K562 (cell line): ENCODE data around the gene HAPLN2. TPM values are rescaled to one million over a fixed set of nuclear protein-coding genes. Genes with fewer than 3 reads are reported as not detected.

ENCODE experiments used
- BRF1 ChIP-seq: IDR thresholded peaks from 3 replicates; pipeline ENCODE4 v1.6.1; 2011; ENCODE audit warnings: borderline replicate concordance, mild to moderate bottlenecking; ENCODE audit not compliant: insufficient read length; ENCODE audit errors: extremely low read depth
- CBX8 ChIP-seq: fragments of 200-600 bp; sonication (generic); IDR thresholded peaks from 2 replicates; pipeline ENCODE4 v1.6.1; 2012; ENCODE audit warnings: borderline replicate concordance, mixed run types, low read depth, mild to moderate bottlenecking, moderate library complexity, mixed read lengths, low read length, control low read depth, inconsistent platforms; ENCODE audit not compliant: poor library complexity, severe bottlenecking; ENCODE audit errors: extremely low read depth
- HDAC1 ChIP-seq, 2 experiments: fragments of 450-650 bp; IDR thresholded peaks; 2 replicates each; pipeline ENCODE4 v1.6.1; 2016 to 2017; ENCODE audit warnings: inconsistent platforms in 1 of 2, mild to moderate bottlenecking in 1 of 2, moderate library complexity in 1 of 2
- KLF10 ChIP-seq: fragments of 250-450 bp; sonication (Bioruptor Pico); IDR thresholded peaks from 2 replicates; pipeline ENCODE4 v1.6.1; 2021; ENCODE audit warnings: matching md5 sums
- LCOR ChIP-seq: sonication (generic); formaldehyde crosslinking; IDR thresholded peaks from 2 replicates; pipeline ENCODE4 v1.8.0; 2022; ENCODE audit warnings: mild to moderate bottlenecking, missing genetic modification reagents
- MYNN ChIP-seq, 2 experiments: sonication (generic); formaldehyde crosslinking in 1 of 2; IDR thresholded peaks; 2 replicates each; pipeline versions ENCODE4 v1.5.0 to v1.6.1; 2016 to 2020; ENCODE audit warnings: antibody characterized with exemption in 1 of 2, missing genetic modification reagents in 1 of 2
- NR2C1 ChIP-seq, 2 experiments: fragments of 450-650 bp; IDR thresholded peaks; 2 replicates each; pipeline ENCODE4 v1.6.1; 2017; ENCODE audit warnings: mild to moderate bottlenecking in 2 of 2, antibody characterized with exemption in 1 of 2, inconsistent platforms in 1 of 2, missing compliant biosample characterization in 1 of 2, missing genetic modification characterization in 1 of 2
- PHF21A ChIP-seq: fragments of 450-650 bp; IDR thresholded peaks from 2 replicates; pipeline ENCODE4 v1.6.1; 2017; ENCODE audit warnings: low read depth, borderline replicate concordance
- RAD21 ChIP-seq, 2 experiments: fragments of 250-450 bp in 1 of 2; fragments of 450-650 bp in 1 of 2; sonication (Bioruptor Pico) in 1 of 2; formaldehyde crosslinking in 1 of 2; IDR thresholded peaks in 1 of 2; conservative IDR thresholded peaks in 1 of 2; 2 replicates each; pipeline versions ENCODE4 v1.4.0 to v1.8.0; 2020 to 2022; ENCODE audit warnings: mild to moderate bottlenecking in 2 of 2, moderate library complexity in 1 of 2
- SP1 ChIP-seq: sonication (generic); formaldehyde crosslinking; IDR thresholded peaks from 2 replicates; pipeline ENCODE4 v1.8.1; 2022; ENCODE audit warnings: mild to moderate bottlenecking, missing genetic modification reagents
- ZNF3 ChIP-seq: fragments of 250-450 bp; sonication (Bioruptor Pico); IDR thresholded peaks from 2 replicates; pipeline ENCODE4 v1.5.0; 2021; ENCODE audit warnings: mild to moderate bottlenecking, moderate library complexity
- polyA plus RNA-seq, 8 experiments: library from polyadenylated mRNA; depleted of rRNA in 4 of 8; stranded (reverse) in 5 of 8; unstranded in 3 of 8; fragments of >200 nt; fragmentation: Nextera tagmentation in 2 of 8; fragmentation: Illumina TruSeq in 1 of 8; extraction: Ambion mirVana in 2 of 8; extraction: Trizol in 1 of 8; gene quantifications; 2 replicates each; pipeline versions ENCODE4 v1.2.1 to v1.2.3, GENCODE V29; 2011 to 2014; ENCODE audit warnings: inconsistent platforms in 1 of 8, missing spikeins in 1 of 8
- total RNA-seq, 7 experiments: library from RNA; depleted of rRNA in 6 of 7; stranded (reverse); fragments of >200 nt in 6 of 7; fragmentation: Illumina TruSeq in 2 of 7; extraction: Trizol in 2 of 7; gene quantifications; 2 replicates each; pipeline versions ENCODE4 v1.2.1 to v1.2.3, GENCODE V29; 2011 to 2021; ENCODE audit warnings: low replicate concordance in 1 of 7
- TF ChIP-seq, protein P1 (sequence below): IDR thresholded peaks from 2 replicates; pipeline ENCODE4 v1.6.1; 2011; ENCODE audit warnings: borderline replicate concordance, low read depth, mild to moderate bottlenecking, moderate library complexity, low read length; ENCODE audit not compliant: insufficient read depth, poor library complexity, severe bottlenecking
- TF ChIP-seq, protein P2 (sequence below): fragments of 450-650 bp; formaldehyde crosslinking; IDR thresholded peaks from 2 replicates; pipeline ENCODE4 v1.4.0; 2020; ENCODE audit warnings: mild to moderate bottlenecking, moderate library complexity
- TF ChIP-seq, protein P3 (sequence below): fragments of 450-650 bp; conservative IDR thresholded peaks from 2 replicates; pipeline ENCODE4 v1.6.1; 2016; ENCODE audit warnings: missing genetic modification characterization, low read depth, mild to moderate bottlenecking, control low read depth, missing compliant biosample characterization
- TF ChIP-seq, protein P4 (sequence below): fragments of 450-650 bp; conservative IDR thresholded peaks from 2 replicates; pipeline ENCODE4 v1.6.1; 2016; ENCODE audit warnings: missing genetic modification characterization, low read depth, mild to moderate bottlenecking, missing compliant biosample characterization, moderate library complexity
- TF ChIP-seq, protein P5 (sequence below): sonication (generic); formaldehyde crosslinking; IDR thresholded peaks from 2 replicates; pipeline ENCODE4 v1.4.0; 2020; ENCODE audit warnings: mild to moderate bottlenecking, missing genetic modification reagents

The HAPLN2 gene
- total and polyA plus RNA-seq, 9 of the 15 experiments (the other 6 are each of a cell fraction or from before 2014, with no cell fraction given): 0.14 to 5.2 (median 3.8) TPM; not detected in 4

DNA sequence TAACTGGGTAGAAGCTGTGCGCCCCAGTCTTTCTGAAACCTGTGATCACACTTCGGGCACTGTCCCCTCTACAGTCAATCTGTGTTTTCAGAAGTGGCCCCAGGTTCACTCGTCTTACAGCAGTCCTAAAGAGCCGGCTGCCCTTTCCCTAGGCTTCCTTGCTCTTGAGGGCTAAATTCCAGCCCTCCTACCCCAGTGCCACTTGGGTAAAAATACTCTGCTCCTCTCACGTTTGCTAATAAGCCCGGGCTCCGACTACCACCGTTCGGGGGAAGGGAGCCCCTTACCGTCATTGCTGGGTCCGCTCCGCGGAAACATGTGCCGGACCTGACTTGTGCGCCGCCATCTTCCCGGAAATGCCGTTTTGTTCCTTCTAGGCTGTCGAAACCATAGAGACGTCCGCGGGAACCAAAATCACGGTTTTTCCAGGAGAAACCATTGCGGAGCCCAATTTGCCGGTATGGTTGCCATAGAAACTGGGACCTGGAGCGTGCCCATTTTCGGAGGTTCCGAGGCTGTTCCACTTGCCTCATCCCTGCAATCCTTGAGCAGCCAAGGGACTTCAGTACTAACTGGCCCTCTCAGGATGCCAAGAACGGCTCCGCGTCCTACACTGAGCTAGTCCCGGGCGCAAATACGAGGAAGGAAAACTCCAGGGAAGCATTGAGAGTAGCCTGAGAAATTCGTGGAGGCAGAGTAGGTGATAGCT is 17.9 kb upstream of the HAPLN2 start, which contains the start of gene GPATCH4 (continued):
- TF ChIP-seq, protein P1, sequence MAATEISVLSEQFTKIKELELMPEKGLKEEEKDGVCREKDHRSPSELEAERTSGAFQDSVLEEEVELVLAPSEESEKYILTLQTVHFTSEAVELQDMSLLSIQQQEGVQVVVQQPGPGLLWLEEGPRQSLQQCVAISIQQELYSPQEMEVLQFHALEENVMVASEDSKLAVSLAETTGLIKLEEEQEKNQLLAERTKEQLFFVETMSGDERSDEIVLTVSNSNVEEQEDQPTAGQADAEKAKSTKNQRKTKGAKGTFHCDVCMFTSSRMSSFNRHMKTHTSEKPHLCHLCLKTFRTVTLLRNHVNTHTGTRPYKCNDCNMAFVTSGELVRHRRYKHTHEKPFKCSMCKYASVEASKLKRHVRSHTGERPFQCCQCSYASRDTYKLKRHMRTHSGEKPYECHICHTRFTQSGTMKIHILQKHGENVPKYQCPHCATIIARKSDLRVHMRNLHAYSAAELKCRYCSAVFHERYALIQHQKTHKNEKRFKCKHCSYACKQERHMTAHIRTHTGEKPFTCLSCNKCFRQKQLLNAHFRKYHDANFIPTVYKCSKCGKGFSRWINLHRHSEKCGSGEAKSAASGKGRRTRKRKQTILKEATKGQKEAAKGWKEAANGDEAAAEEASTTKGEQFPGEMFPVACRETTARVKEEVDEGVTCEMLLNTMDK: no peak
- no peak for TF ChIP-seq CBX8
- peak; percentile 44; the same call in 1 of the 2 replicates for TF ChIP-seq NR2C1 (IDR thresholded peaks at IDR 0.05)
- TF ChIP-seq NR2C1 (tag; IDR thresholded peaks at IDR 0.05): no peak; the same call in 1 of the 2 replicates
- TF ChIP-seq, protein P2, sequence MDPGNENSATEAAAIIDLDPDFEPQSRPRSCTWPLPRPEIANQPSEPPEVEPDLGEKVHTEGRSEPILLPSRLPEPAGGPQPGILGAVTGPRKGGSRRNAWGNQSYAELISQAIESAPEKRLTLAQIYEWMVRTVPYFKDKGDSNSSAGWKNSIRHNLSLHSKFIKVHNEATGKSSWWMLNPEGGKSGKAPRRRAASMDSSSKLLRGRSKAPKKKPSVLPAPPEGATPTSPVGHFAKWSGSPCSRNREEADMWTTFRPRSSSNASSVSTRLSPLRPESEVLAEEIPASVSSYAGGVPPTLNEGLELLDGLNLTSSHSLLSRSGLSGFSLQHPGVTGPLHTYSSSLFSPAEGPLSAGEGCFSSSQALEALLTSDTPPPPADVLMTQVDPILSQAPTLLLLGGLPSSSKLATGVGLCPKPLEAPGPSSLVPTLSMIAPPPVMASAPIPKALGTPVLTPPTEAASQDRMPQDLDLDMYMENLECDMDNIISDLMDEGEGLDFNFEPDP (CRISPR knock-in tag): no peak
- no peak for TF ChIP-seq MYNN (IDR thresholded peaks at IDR 0.05)
- 0 out of 2 replicates have a peak, but pooled peaks have one; percentile 30 for TF ChIP-seq MYNN (CRISPR knock-in tag; IDR thresholded peaks at IDR 0.05)
- TF ChIP-seq ZNF3 (CRISPR knock-in tag): no peak
- TF ChIP-seq HDAC1 (IDR thresholded peaks at IDR 0.05): peak; percentile 94 to 100
- TF ChIP-seq SP1 (CRISPR knock-in tag): peak; percentile 43; the same call in 1 of the 2 replicates
- TF ChIP-seq LCOR: no peak; the same call in 1 of the 2 replicates
- TF ChIP-seq, protein P3, sequence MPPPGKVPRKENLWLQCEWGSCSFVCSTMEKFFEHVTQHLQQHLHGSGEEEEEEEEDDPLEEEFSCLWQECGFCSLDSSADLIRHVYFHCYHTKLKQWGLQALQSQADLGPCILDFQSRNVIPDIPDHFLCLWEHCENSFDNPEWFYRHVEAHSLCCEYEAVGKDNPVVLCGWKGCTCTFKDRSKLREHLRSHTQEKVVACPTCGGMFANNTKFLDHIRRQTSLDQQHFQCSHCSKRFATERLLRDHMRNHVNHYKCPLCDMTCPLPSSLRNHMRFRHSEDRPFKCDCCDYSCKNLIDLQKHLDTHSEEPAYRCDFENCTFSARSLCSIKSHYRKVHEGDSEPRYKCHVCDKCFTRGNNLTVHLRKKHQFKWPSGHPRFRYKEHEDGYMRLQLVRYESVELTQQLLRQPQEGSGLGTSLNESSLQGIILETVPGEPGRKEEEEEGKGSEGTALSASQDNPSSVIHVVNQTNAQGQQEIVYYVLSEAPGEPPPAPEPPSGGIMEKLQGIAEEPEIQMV (tag): no peak
- TF ChIP-seq RAD21 (CRISPR knock-in tag; conservative IDR thresholded peaks at IDR 0.05 in 1 of 2, IDR thresholded peaks at IDR 0.05 in 1 of 2): 0 out of 4 replicates have a peak, but pooled peaks of 1 of the 2 experiments have one; percentile 10
- no peak for TF ChIP-seq KLF10 (CRISPR knock-in tag)
- TF ChIP-seq BRF1: no peak
- peak; percentile 48; the same call in 1 of the 2 replicates for TF ChIP-seq PHF21A
- TF ChIP-seq, protein P4, sequence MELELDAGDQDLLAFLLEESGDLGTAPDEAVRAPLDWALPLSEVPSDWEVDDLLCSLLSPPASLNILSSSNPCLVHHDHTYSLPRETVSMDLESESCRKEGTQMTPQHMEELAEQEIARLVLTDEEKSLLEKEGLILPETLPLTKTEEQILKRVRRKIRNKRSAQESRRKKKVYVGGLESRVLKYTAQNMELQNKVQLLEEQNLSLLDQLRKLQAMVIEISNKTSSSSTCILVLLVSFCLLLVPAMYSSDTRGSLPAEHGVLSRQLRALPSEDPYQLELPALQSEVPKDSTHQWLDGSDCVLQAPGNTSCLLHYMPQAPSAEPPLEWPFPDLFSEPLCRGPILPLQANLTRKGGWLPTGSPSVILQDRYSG (tag): no peak
- TF ChIP-seq, protein P5, sequence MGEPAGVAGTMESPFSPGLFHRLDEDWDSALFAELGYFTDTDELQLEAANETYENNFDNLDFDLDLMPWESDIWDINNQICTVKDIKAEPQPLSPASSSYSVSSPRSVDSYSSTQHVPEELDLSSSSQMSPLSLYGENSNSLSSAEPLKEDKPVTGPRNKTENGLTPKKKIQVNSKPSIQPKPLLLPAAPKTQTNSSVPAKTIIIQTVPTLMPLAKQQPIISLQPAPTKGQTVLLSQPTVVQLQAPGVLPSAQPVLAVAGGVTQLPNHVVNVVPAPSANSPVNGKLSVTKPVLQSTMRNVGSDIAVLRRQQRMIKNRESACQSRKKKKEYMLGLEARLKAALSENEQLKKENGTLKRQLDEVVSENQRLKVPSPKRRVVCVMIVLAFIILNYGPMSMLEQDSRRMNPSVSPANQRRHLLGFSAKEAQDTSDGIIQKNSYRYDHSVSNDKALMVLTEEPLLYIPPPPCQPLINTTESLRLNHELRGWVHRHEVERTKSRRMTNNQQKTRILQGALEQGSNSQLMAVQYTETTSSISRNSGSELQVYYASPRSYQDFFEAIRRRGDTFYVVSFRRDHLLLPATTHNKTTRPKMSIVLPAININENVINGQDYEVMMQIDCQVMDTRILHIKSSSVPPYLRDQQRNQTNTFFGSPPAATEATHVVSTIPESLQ (CRISPR knock-in tag): no peak
